OCI-LY3 (cell line): ENCODE results near the gene CHST10.

ENCODE experiments used
- H2AFZ ChIP-seq: fragments of 200-600, 300-600 bp; shearing (Covaris generic); 2 replicates; pipeline ENCODE4 v1.6.0; 2014; ENCODE audit warnings: antibody characterized with exemption, low read depth, low read length
- H3K27ac ChIP-seq: fragments of 200-600, 300-600 bp; sonication (generic); 2 replicates; pipeline ENCODE4 v1.5.1; 2014; ENCODE audit warnings: mild to moderate bottlenecking, low read length, moderate library complexity, mixed read lengths
- H3K27me3 ChIP-seq: fragments of 200-600, 300-600 bp; sonication (generic); 2 replicates; pipeline ENCODE4 v1.6.1; 2014; ENCODE audit warnings: low read depth, low read length, mixed read lengths
- H3K36me3 ChIP-seq: fragments of 200-600, 300-600 bp; sonication (generic); replicated peaks from 2 replicates; pipeline ENCODE3; 2014; ENCODE audit warnings: low read depth, low read length, mixed read lengths
- H3K4me1 ChIP-seq: fragments of 300-600, 200-600 bp; sonication (generic); 2 replicates; pipeline ENCODE4 v1.6.1; 2014; ENCODE audit warnings: low read length, mixed read lengths
- H3K4me2 ChIP-seq: fragments of 200-600, 300-600 bp; sonication (generic); 2 replicates; pipeline ENCODE4 v1.6.1; 2014; ENCODE audit warnings: low read length, mixed read lengths
- H3K4me3 ChIP-seq: fragments of 300-600, 200-600 bp; sonication (generic); 2 replicates; pipeline ENCODE4 v1.5.1; 2014; ENCODE audit warnings: antibody characterized with exemption, mild to moderate bottlenecking, low read length, moderate library complexity
- H3K79me2 ChIP-seq: fragments of 300-600, 200-600 bp; shearing (Covaris generic); 2 replicates; pipeline ENCODE4 v1.6.1; 2014; ENCODE audit warnings: mild to moderate bottlenecking, low read length, mixed read lengths
- H3K9ac ChIP-seq: fragments of 300-600, 200-600 bp; shearing (Covaris generic); 2 replicates; pipeline ENCODE4 v1.6.0; 2014; ENCODE audit warnings: mild to moderate bottlenecking, low read length, moderate library complexity
- H3K9me3 ChIP-seq: fragments of 200-600, 300-600 bp; shearing (Covaris generic); 2 replicates; pipeline ENCODE4 v1.6.1; 2014; ENCODE audit warnings: low read length, mixed read lengths; ENCODE audit not compliant: insufficient read depth
- H4K20me1 ChIP-seq: fragments of 200-600, 300-600 bp; sonication (generic); 2 replicates; pipeline ENCODE4 v1.6.1; 2016; ENCODE audit warnings: low read length, mixed read lengths; ENCODE audit not compliant: insufficient read depth
- CTCF ChIP-seq: fragments of 200-600, 300-600 bp; sonication (generic); IDR thresholded peaks from 2 replicates; pipeline ENCODE4 v1.5.1; 2014; ENCODE audit warnings: antibody characterized with exemption, low read length, low read depth
- EZH2phosphoT487 ChIP-seq: fragments of 200-600 bp; shearing (Covaris generic); IDR thresholded peaks from 2 replicates; pipeline ENCODE4 v1.6.1; 2018; ENCODE audit warnings: antibody characterized with exemption, mixed run types, low read depth

CHST10 gene

GRCh38 chr2:100429726-100430125 lies 12.3 kb upstream of the CHST10 start:
- Histone ChIP-seq H3K79me2 (no peaks in the 10 kb centered on the region), H3K27ac (no peak overlapping the region), H3K9ac (no peak overlapping the region), H3K36me3 (no peaks in the 10 kb centered on the region), H3K4me1 (0 out of 2 replicates have a peak, but pooled peaks cover 5% of the 10 kb centered on the region), H2AFZ (no peak overlapping the region), H3K27me3 (no peaks in the 10 kb centered on the region), H3K9me3 (no peaks in the 10 kb centered on the region), H4K20me1 (no peaks in the 10 kb centered on the region), H3K4me3 (no peak overlapping the region), H3K4me2 (no peak overlapping the region)
- TF ChIP-seq CTCF (no peak), EZH2phosphoT487 (no peak)

GRCh38 chr2:100427627-100428258 lies 10.3 kb upstream of the CHST10 start:
- H3K27ac ChIP-seq, result no peak overlapping the region
- no peaks in the 10 kb centered on the region for H3K27me3 ChIP-seq
- H2AFZ ChIP-seq, result no peak overlapping the region
- H3K4me2 ChIP-seq, result peak overlapping the region; percentile 6; the same call in 1 of the 2 replicates
- H3K36me3 ChIP-seq, result no peaks in the 10 kb centered on the region
- H3K79me2 ChIP-seq, result no peaks in the 10 kb centered on the region
- H3K9me3 ChIP-seq, result no peaks in the 10 kb centered on the region
- no peak overlapping the region for H3K4me3 ChIP-seq
- no peak for TF ChIP-seq EZH2phosphoT487
- TF ChIP-seq CTCF, result peak; percentile 60
- no peak overlapping the region for H3K9ac ChIP-seq
- H3K4me1 ChIP-seq, result peaks cover 7% of the 10 kb centered on the region
- H4K20me1 ChIP-seq, result no peaks in the 10 kb centered on the region

- Histone ChIP-seq H3K9ac (no peak overlapping the region), H3K27me3 (no peaks in the 10 kb centered on the region), H3K27ac (no peak overlapping the region), H2AFZ (no peak overlapping the region), H4K20me1 (no peaks in the 10 kb centered on the region), H3K9me3 (no peaks in the 10 kb centered on the region), H3K36me3 (no peaks in the 10 kb centered on the region), H3K79me2 (no peaks in the 10 kb centered on the region), H3K4me1 (peaks cover 13% of the 10 kb centered on the region), H3K4me3 (no peak overlapping the region), H3K4me2 (no peak overlapping the region)
- TF ChIP-seq EZH2phosphoT487, result no peak
- no peak for TF ChIP-seq CTCF
Observed at GRCh38 chr2:100427111-100427510, 9.6 kb upstream of the CHST10 start.

- Histone ChIP-seq H3K4me1 (peaks cover 15% of the 10 kb centered on the region), H4K20me1 (no peaks in the 10 kb centered on the region), H3K4me2 (no peak overlapping the region), H3K9me3 (no peaks in the 10 kb centered on the region), H3K36me3 (no peaks in the 10 kb centered on the region), H3K79me2 (no peaks in the 10 kb centered on the region), H3K27ac (no peak overlapping the region), H3K27me3 (no peaks in the 10 kb centered on the region), H3K9ac (no peak overlapping the region), H3K4me3 (no peak overlapping the region), H2AFZ (no peak overlapping the region)
- TF ChIP-seq CTCF (no peak), EZH2phosphoT487 (no peak)
Observed at GRCh38 chr2:100426384-100426720, 8.9 kb upstream of the CHST10 start.
